ENCODE data around the gene MED13L. TPM values are rescaled to one million over a fixed set of nuclear protein-coding genes. Genes with fewer than 3 reads are reported as not detected.

Gene MED13L
- total and polyA plus RNA-seq, 2 of the 4 experiments (the other 2 are of a cell fraction), result 17.9 to 49.1 TPM

DNA sequence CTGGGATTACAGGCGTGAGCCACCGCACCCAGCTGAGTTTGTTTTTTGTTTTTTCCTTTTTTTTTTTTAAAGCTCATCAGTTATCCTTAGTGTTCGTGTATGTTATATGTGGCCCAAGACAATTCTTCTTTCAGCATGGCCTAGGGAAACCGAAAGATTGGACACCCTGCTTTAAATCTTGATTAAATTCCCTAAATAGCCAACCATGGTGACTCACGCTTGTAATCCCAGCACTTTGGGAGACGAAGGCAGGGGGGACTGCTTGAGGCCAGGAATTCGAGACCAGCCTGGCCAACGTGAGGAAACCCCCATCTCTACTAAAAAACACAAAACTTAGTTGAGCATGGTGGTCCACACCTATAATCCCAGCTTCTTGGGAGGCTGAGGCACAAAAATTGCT is 131.1 kb downstream of the MED13L start:
- H3K36me3 ChIP-seq (ENCODE audit: control insufficient read depth, insufficient read depth, low read length), result no peaks in the 10 kb centered on the region
- no TSS peak for BruUV-seq (replicated peaks)
- no peak overlapping the region for H2BK120ac ChIP-seq (ENCODE audit: low read depth, low read length)
- no peak overlapping the region for H3K56ac ChIP-seq (ENCODE audit: extremely low read depth, insufficient read depth, low read length)
- H3K4ac ChIP-seq (ENCODE audit: low read depth, low read length), result no peak overlapping the region
- no peak overlapping the region for H3K18ac ChIP-seq (ENCODE audit: low read depth, low read length)
- in situ Hi-C loops (cut with MboI; ENCODE audit: low sequenced_read_pairs) (no loop called here), dilution Hi-C loops (cut with HindIII; ENCODE audit: low sequenced_read_pairs, unreplicated experiment) (no loop called here), intact Hi-C loops (cut with micrococcal nuclease) (loop anchor here (10.0 kb wide), 1 partner anchor 278 kb away; no protein-coding TSS in a partner anchor)
- H4K5ac ChIP-seq (ENCODE audit: low read depth, low read length), result no peak overlapping the region
- H2AFZ ChIP-seq (replicated peaks; ENCODE audit: low read length, poor library complexity), result no peak overlapping the region
- no peak overlapping the region for H3K9ac ChIP-seq (ENCODE audit: low read depth, low read length)
- POLR2A ChIA-PET (ENCODE audit: unreplicated experiment), result no interaction called here
- no peak overlapping the region for H2BK15ac ChIP-seq (ENCODE audit: low read depth, low read length)
- ATAC-seq (ENCODE audit: low read depth) (no peak), DNase-seq (no peak)
- H3K27ac ChIP-seq (ENCODE audit: insufficient read depth, low read length), result no peak overlapping the region
- CTCF ChIA-PET, result interaction anchor here (0.6 to 0.7 kb wide), 2 partner anchors 89 to 135 kb away, joined by 3 to 5 read pairs; no protein-coding TSS in a partner anchor
- H3K27me3 ChIP-seq (ENCODE audit: control insufficient read depth, insufficient read depth, low read length), result no peaks in the 10 kb centered on the region
- TF ChIP-seq MAZ (IDR thresholded peaks at IDR 0.05; ENCODE audit: borderline replicate concordance, low read depth, low read length) (no peak), MAFK (IDR thresholded peaks at IDR 0.05; ENCODE audit: low read depth, low read length) (no peak), CHD1 (IDR thresholded peaks at IDR 0.05; ENCODE audit: low read depth, low read length) (no peak), RFX5 (IDR thresholded peaks at IDR 0.05; ENCODE audit: low read depth, low read length) (no peak), MXI1 (IDR thresholded peaks at IDR 0.05; ENCODE audit: borderline replicate concordance, low read depth, low read length) (no peak), FOS (IDR thresholded peaks at IDR 0.05; ENCODE audit: low read depth, low read length) (no peak), RAD21 (IDR thresholded peaks at IDR 0.05; ENCODE audit: low read length) (no peak), BHLHE40 (IDR thresholded peaks at IDR 0.05; ENCODE audit: low read depth, low read length) (no peak), RCOR1 (IDR thresholded peaks at IDR 0.05; ENCODE audit: insufficient replicate concordance, low read length) (no peak), SMC3 (IDR thresholded peaks at IDR 0.05; ENCODE audit: low read depth, low read length) (no peak), CEBPB (IDR thresholded peaks at IDR 0.05; ENCODE audit: low read depth, low read length) (no peak), POLR2A (IDR thresholded peaks at IDR 0.05; ENCODE audit: low read depth, low read length) (no peak), NFE2L2 (IDR thresholded peaks at IDR 0.05; ENCODE audit: low read depth, low read length) (no peak)
- TF ChIP-seq, protein P1, sequence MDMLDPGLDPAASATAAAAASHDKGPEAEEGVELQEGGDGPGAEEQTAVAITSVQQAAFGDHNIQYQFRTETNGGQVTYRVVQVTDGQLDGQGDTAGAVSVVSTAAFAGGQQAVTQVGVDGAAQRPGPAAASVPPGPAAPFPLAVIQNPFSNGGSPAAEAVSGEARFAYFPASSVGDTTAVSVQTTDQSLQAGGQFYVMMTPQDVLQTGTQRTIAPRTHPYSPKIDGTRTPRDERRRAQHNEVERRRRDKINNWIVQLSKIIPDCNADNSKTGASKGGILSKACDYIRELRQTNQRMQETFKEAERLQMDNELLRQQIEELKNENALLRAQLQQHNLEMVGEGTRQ (IDR thresholded peaks at IDR 0.05; ENCODE audit: low read depth, low read length), result no peak
- TF ChIP-seq, protein P2, sequence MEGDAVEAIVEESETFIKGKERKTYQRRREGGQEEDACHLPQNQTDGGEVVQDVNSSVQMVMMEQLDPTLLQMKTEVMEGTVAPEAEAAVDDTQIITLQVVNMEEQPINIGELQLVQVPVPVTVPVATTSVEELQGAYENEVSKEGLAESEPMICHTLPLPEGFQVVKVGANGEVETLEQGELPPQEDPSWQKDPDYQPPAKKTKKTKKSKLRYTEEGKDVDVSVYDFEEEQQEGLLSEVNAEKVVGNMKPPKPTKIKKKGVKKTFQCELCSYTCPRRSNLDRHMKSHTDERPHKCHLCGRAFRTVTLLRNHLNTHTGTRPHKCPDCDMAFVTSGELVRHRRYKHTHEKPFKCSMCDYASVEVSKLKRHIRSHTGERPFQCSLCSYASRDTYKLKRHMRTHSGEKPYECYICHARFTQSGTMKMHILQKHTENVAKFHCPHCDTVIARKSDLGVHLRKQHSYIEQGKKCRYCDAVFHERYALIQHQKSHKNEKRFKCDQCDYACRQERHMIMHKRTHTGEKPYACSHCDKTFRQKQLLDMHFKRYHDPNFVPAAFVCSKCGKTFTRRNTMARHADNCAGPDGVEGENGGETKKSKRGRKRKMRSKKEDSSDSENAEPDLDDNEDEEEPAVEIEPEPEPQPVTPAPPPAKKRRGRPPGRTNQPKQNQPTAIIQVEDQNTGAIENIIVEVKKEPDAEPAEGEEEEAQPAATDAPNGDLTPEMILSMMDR (conservative IDR thresholded peaks at IDR 0.05; ENCODE audit: low read depth, low read length), result no peak
- TF ChIP-seq, protein P3, sequence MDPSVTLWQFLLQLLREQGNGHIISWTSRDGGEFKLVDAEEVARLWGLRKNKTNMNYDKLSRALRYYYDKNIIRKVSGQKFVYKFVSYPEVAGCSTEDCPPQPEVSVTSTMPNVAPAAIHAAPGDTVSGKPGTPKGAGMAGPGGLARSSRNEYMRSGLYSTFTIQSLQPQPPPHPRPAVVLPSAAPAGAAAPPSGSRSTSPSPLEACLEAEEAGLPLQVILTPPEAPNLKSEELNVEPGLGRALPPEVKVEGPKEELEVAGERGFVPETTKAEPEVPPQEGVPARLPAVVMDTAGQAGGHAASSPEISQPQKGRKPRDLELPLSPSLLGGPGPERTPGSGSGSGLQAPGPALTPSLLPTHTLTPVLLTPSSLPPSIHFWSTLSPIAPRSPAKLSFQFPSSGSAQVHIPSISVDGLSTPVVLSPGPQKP (IDR thresholded peaks at IDR 0.05; ENCODE audit: borderline replicate concordance, low read depth, low read length), result no peak
- peaks cover 22 to 78% of the 10 kb centered on the region in 2 experiments for H3K79me1 ChIP-seq (ENCODE audit: low read depth in 1 of 2, low read length in 2 of 2)
- no peak overlapping the region for H3K14ac ChIP-seq (replicated peaks; ENCODE audit: low read depth, low read length)
- H4K91ac ChIP-seq (ENCODE audit: insufficient read depth, low read depth, low read length), result no peak overlapping the region
- H2BK5ac ChIP-seq (ENCODE audit: low read depth, low read length, poor library complexity, severe bottlenecking), result no peak overlapping the region
- peaks cover 83% of the 10 kb centered on the region for H4K20me1 ChIP-seq (ENCODE audit: insufficient read depth, low read length)
- no peaks in the 10 kb centered on the region for H3K9me3 ChIP-seq (ENCODE audit: control insufficient read depth, insufficient read depth, low read length)
- no peak overlapping the region for H2BK20ac ChIP-seq (ENCODE audit: low read depth, low read length)
- H4K8ac ChIP-seq (ENCODE audit: low read depth in 2 of 2, low read length in 2 of 2), result no peak overlapping the region
- peaks cover 16% of the 10 kb centered on the region for H3K4me1 ChIP-seq (ENCODE audit: control insufficient read depth, insufficient read depth, low read length)
- H3K4me3 ChIP-seq (ENCODE audit: insufficient read depth, low read depth, low read length), result no peak overlapping the region
- H3K23ac ChIP-seq (ENCODE audit: low read depth, low read length), result no peak overlapping the region
- peaks cover 13% of the 10 kb centered on the region for H3K9me1 ChIP-seq (ENCODE audit: insufficient read depth, low read length)
- no peak overlapping the region for H2AK9ac ChIP-seq (replicated peaks; ENCODE audit: low read depth, low read length, poor library complexity)
- WGBS, 2 experiments (ENCODE audit: extremely low coverage in 2 of 2, insufficient read length in 1 of 2), result no CpG with 5 or more reads among the region's 8 CpGs
- H3K4me2 ChIP-seq (ENCODE audit: low read depth, low read length), result no peak overlapping the region
- no peak overlapping the region for H2AK5ac ChIP-seq (ENCODE audit: low read depth, low read length)
